ENCODE measurements around the gene TANGO2. TPM values are rescaled to one million over a fixed set of nuclear protein-coding genes. Genes with fewer than 3 reads are reported as not detected.

TANGO2 gene
- total RNA-seq, 4 donors from 2014 or later, result 31.7 to 56.7 (median 39.0) TPM

DNA sequence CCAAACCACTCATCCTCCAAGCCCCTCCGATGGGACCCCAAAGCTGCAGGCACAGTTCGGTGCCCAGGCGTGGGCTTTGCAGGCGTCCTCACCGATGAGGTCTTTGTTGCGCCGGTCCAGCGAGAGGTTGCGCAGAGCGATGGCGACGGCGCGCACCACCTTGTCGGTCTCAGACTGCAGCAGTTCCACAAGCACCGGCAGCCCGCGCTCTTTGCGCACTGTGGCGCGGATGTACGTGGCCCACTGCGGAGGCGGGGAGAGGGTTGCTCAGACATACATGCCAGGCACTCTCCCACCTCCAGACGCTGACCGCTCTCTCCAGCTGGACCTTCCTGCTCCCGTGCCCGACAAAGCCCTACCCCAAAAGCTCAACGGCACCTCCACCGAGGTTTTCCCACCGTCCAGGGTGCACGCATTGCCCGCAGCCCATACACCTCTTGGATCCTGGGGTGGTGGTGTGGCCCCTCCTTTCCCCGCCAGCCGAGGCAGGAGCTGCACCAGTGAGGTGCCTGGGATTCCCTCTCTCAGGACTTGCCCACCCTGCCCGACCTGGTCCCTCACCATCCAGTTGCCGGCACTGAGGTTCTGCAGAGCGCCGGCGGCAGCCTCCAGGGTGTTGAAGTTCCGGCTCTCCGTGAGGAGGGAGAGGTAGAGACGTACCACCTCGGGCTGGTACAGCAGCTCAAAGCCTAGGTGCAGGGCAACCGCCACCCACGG, 47.2 kb upstream of the TANGO2 start:
- no peak overlapping the region for H3K4me3 ChIP-seq
- H3K36me3 ChIP-seq, result peaks cover 0 to 85% (median under 1%) of the 10 kb centered on the region in 3 donors
- peak overlapping the region in 2 of 4 donors; percentile 46 for H3K27ac ChIP-seq
- H3K27me3 ChIP-seq, result no peaks in the 10 kb centered on the region
- no peak for TF ChIP-seq POLR2A (IDR thresholded peaks at IDR 0.05)
- no peak for TF ChIP-seq EP300 (IDR thresholded peaks at IDR 0.05)
- TF ChIP-seq, protein P1, sequence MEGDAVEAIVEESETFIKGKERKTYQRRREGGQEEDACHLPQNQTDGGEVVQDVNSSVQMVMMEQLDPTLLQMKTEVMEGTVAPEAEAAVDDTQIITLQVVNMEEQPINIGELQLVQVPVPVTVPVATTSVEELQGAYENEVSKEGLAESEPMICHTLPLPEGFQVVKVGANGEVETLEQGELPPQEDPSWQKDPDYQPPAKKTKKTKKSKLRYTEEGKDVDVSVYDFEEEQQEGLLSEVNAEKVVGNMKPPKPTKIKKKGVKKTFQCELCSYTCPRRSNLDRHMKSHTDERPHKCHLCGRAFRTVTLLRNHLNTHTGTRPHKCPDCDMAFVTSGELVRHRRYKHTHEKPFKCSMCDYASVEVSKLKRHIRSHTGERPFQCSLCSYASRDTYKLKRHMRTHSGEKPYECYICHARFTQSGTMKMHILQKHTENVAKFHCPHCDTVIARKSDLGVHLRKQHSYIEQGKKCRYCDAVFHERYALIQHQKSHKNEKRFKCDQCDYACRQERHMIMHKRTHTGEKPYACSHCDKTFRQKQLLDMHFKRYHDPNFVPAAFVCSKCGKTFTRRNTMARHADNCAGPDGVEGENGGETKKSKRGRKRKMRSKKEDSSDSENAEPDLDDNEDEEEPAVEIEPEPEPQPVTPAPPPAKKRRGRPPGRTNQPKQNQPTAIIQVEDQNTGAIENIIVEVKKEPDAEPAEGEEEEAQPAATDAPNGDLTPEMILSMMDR (IDR thresholded peaks at IDR 0.05), result no peak
- H3K4me1 ChIP-seq, result peaks cover 0 to 38% (median 8%) of the 10 kb centered on the region in 4 donors
- no peak for DNase-seq (ENCODE audit: low spot score in 2 of 2)
- WGBS, 2 donors, result 90% methylated on average over 38 to 44 of the region's 46 CpGs
- no peaks in the 10 kb centered on the region for H3K9me3 ChIP-seq

- Histone ChIP-seq H3K9me3 (no peaks in the 10 kb centered on the region), H3K4me1 (peaks cover 0 to 38% (median 8%) of the 10 kb centered on the region in 4 donors), H3K27me3 (no peaks in the 10 kb centered on the region), H3K27ac (peak overlapping the region in 3 of 4 donors; percentile 46 to 65 (median 46)), H3K36me3 (peaks cover 0 to 85% (median 0%) of the 10 kb centered on the region in 3 donors), H3K4me3 (no peak overlapping the region)
- DNase-seq (ENCODE audit: low spot score in 2 of 2), result no peak
- WGBS, 2 donors, result 51% methylated on average over 8 to 9 of the region's 11 CpGs
- no peak for TF ChIP-seq POLR2A (IDR thresholded peaks at IDR 0.05)
- TF ChIP-seq, protein P1 (IDR thresholded peaks at IDR 0.05), result no peak
- TF ChIP-seq EP300 (IDR thresholded peaks at IDR 0.05), result no peak
Observed at GRCh38 chr22:19974268-19974861, 46.5 kb upstream of the TANGO2 start.

GRCh38 chr22:19974935-19975706, 45.8 kb upstream of the TANGO2 start:
- Histone ChIP-seq H3K36me3 (peaks cover 0 to 85% (median 0%) of the 10 kb centered on the region in 3 donors), H3K27ac (peak overlapping the region in 3 of 4 donors; percentile 46 to 65 (median 46)), H3K9me3 (no peaks in the 10 kb centered on the region), H3K27me3 (no peaks in the 10 kb centered on the region), H3K4me3 (no peak overlapping the region), H3K4me1 (peaks cover 0 to 37% (median 8%) of the 10 kb centered on the region in 4 donors)
- TF ChIP-seq, protein P1 (IDR thresholded peaks at IDR 0.05), result no peak
- TF ChIP-seq EP300 (IDR thresholded peaks at IDR 0.05) (no peak), POLR2A (IDR thresholded peaks at IDR 0.05) (no peak)
- no peak for DNase-seq (ENCODE audit: low spot score in 2 of 2)
- 60 to 65% methylated on average over 12 of the region's 13 CpGs for WGBS, 2 donors

GRCh38 chr22:19975707-19976035, 45.2 kb upstream of the TANGO2 start:
- Histone ChIP-seq H3K4me3 (no peak overlapping the region), H3K4me1 (peaks cover 0 to 31% (median 6%) of the 10 kb centered on the region in 4 donors), H3K9me3 (no peaks in the 10 kb centered on the region), H3K36me3 (peaks cover 0 to 88% (median 0%) of the 10 kb centered on the region in 3 donors), H3K27ac (peak overlapping the region in 2 of 4 donors; percentile 46 to 65), H3K27me3 (no peaks in the 10 kb centered on the region)
- TF ChIP-seq POLR2A (IDR thresholded peaks at IDR 0.05), result no peak
- TF ChIP-seq, protein P1 (IDR thresholded peaks at IDR 0.05), result no peak
- TF ChIP-seq EP300 (IDR thresholded peaks at IDR 0.05), result no peak
- no peak for DNase-seq (ENCODE audit: low spot score in 2 of 2)
- 63 to 67% methylated on average over 2 to 4 of the region's 4 CpGs for WGBS, 2 donors
